Activated T-helper 17 cell treated with anti-CD3 and anti-CD28 coated beads, Interleukin-2, amount 50 U/mL, for 72 hours (primary cell): ENCODE measurements around the gene CNOT4. TPM values are rescaled to one million over a fixed set of nuclear protein-coding genes. Genes with fewer than 3 reads are reported as not detected.
"Not testable (repeated sequence)": the region's sequence is repeated elsewhere in the genome, so short reads cannot be mapped to it uniquely, and the experiment has no call there.

Experiments
- ATAC-seq: fragments of 150-1000 bp; cut with Tn5 transposase; replicated peaks from 2 replicates; pipeline ENCODE4 v1.10.0; 2021; ENCODE audit warnings: mild to moderate bottlenecking, moderate library complexity
- H3K27ac Mint-ChIP-seq: one replicate; pipeline ENCODE4 v1.8.0; 2022; ENCODE audit warnings: mixed read lengths
- H3K27me3 Mint-ChIP-seq: one replicate; pipeline ENCODE4 v1.8.0; 2022; ENCODE audit warnings: mixed read lengths
- H3K36me3 Mint-ChIP-seq: one replicate; pipeline ENCODE4 v1.8.0; 2022; ENCODE audit warnings: low read depth, mild to moderate bottlenecking, mixed read lengths
- H3K4me1 Mint-ChIP-seq: one replicate; pipeline ENCODE4 v1.8.0; 2022; ENCODE audit warnings: mixed read lengths
- H3K4me3 Mint-ChIP-seq: one replicate; pipeline ENCODE4 v1.8.0; 2022; ENCODE audit warnings: mild to moderate bottlenecking, mixed read lengths
- H3K9me3 Mint-ChIP-seq: one replicate; pipeline ENCODE4 v1.8.0; 2022; ENCODE audit warnings: mixed read lengths
- total RNA-seq, 2 donors: library from RNA; stranded (reverse); gene quantifications; one replicate each; pipeline ENCODE4 v1.2.3, GENCODE V29; 2022

The CNOT4 gene
- total RNA-seq, 2 donors from 2014 or later, result 20.1 to 28.1 TPM

- Mint-ChIP-seq H3K27me3 (no peaks in the 10 kb centered on the region), H3K4me3 (no peak overlapping the region), H3K4me1 (no peaks in the 10 kb centered on the region), H3K9me3 (peaks cover 8% of the 10 kb centered on the region), H3K36me3 (no peaks in the 10 kb centered on the region), H3K27ac (no peak overlapping the region)
- ATAC-seq, result no peak
These were observed 174.9 kb downstream of the CNOT4 start for GRCh38 chr7:135334830-135335543.

- peaks cover 8% of the 10 kb centered on the region for H3K9me3 Mint-ChIP-seq
- H3K4me3 Mint-ChIP-seq, result no peak overlapping the region
- ATAC-seq, result no peak
- H3K27me3 Mint-ChIP-seq, result no peaks in the 10 kb centered on the region
- no peaks in the 10 kb centered on the region for H3K4me1 Mint-ChIP-seq
- peak overlapping the region; percentile 34 for H3K27ac Mint-ChIP-seq
- no peaks in the 10 kb centered on the region for H3K36me3 Mint-ChIP-seq
These were observed 176.0 kb downstream of the CNOT4 start for GRCh38 chr7:135333946-135334345.

GRCh38 chr7:135333200-135333599, 176.7 kb downstream of the CNOT4 start:
- Mint-ChIP-seq H3K36me3 (no peaks in the 10 kb centered on the region), H3K4me1 (no peaks in the 10 kb centered on the region), H3K27me3 (no peaks in the 10 kb centered on the region), H3K27ac (peak overlapping the region; percentile 34), H3K9me3 (peaks cover 8% of the 10 kb centered on the region), H3K4me3 (no peak overlapping the region)
- peak; percentile 83 for ATAC-seq

- H3K27ac Mint-ChIP-seq, result no peak overlapping the region
- H3K4me3 Mint-ChIP-seq, result no peak overlapping the region
- peak; percentile 25 for ATAC-seq
- H3K27me3 Mint-ChIP-seq, result no peaks in the 10 kb centered on the region
- no peaks in the 10 kb centered on the region for H3K36me3 Mint-ChIP-seq
- no peaks in the 10 kb centered on the region for H3K4me1 Mint-ChIP-seq
- H3K9me3 Mint-ChIP-seq, result peaks cover 12% of the 10 kb centered on the region
These were observed 179.8 kb downstream of the CNOT4 start for GRCh38 chr7:135330088-135330487.

GRCh38 chr7:135328526-135328925, 181.4 kb downstream of the CNOT4 start:
- H3K27ac Mint-ChIP-seq, result no peak overlapping the region
- no peak overlapping the region for H3K4me3 Mint-ChIP-seq
- no peaks in the 10 kb centered on the region for H3K36me3 Mint-ChIP-seq
- no peak for ATAC-seq
- peaks cover 17% of the 10 kb centered on the region for H3K9me3 Mint-ChIP-seq
- no peaks in the 10 kb centered on the region for H3K4me1 Mint-ChIP-seq
- no peaks in the 10 kb centered on the region for H3K27me3 Mint-ChIP-seq

- Mint-ChIP-seq H3K27me3 (no peaks in the 10 kb centered on the region), H3K27ac (no peak overlapping the region), H3K36me3 (no peaks in the 10 kb centered on the region), H3K4me3 (no peak overlapping the region), H3K9me3 (peaks cover 21% of the 10 kb centered on the region), H3K4me1 (no peaks in the 10 kb centered on the region)
- no peak for ATAC-seq
These were observed 181.8 kb downstream of the CNOT4 start for GRCh38 chr7:135328053-135328452.

GRCh38 chr7:135327458-135327857, 182.4 kb downstream of the CNOT4 start:
- Mint-ChIP-seq H3K9me3 (peaks cover 22% of the 10 kb centered on the region), H3K27me3 (no peaks in the 10 kb centered on the region), H3K36me3 (no peaks in the 10 kb centered on the region), H3K27ac (no peak overlapping the region), H3K4me1 (no peaks in the 10 kb centered on the region), H3K4me3 (no peak overlapping the region)
- ATAC-seq, result no peak

GRCh38 chr7:135326636-135327280, 183.1 kb downstream of the CNOT4 start:
- Mint-ChIP-seq H3K27me3 (no peaks in the 10 kb centered on the region), H3K36me3 (no peaks in the 10 kb centered on the region), H3K27ac (no peak overlapping the region), H3K4me3 (no peak overlapping the region), H3K9me3 (peaks cover 22% of the 10 kb centered on the region), H3K4me1 (no peaks in the 10 kb centered on the region)
- ATAC-seq, result no peak

GRCh38 chr7:135322571-135323340, 187.1 kb downstream of the CNOT4 start:
- Mint-ChIP-seq H3K4me1 (no peaks in the 10 kb centered on the region), H3K27me3 (no peaks in the 10 kb centered on the region), H3K36me3 (no peaks in the 10 kb centered on the region), H3K9me3 (peaks cover 14% of the 10 kb centered on the region), H3K27ac (no peak overlapping the region), H3K4me3 (no peak overlapping the region)
- ATAC-seq, result no peak

GRCh38 chr7:135321556-135321955, 188.3 kb downstream of the CNOT4 start:
- Mint-ChIP-seq H3K27me3 (no peaks in the 10 kb centered on the region), H3K36me3 (no peaks in the 10 kb centered on the region), H3K27ac (no peak overlapping the region), H3K4me1 (no peaks in the 10 kb centered on the region), H3K9me3 (peaks cover 10% of the 10 kb centered on the region), H3K4me3 (no peak overlapping the region)
- no peak for ATAC-seq

- H3K4me3 Mint-ChIP-seq, H3K27me3 Mint-ChIP-seq, H3K36me3 Mint-ChIP-seq, ATAC-seq, H3K9me3 Mint-ChIP-seq, H3K27ac Mint-ChIP-seq, H3K4me1 Mint-ChIP-seq: not testable (repeated sequence)
These were observed 188.9 kb downstream of the CNOT4 start for GRCh38 chr7:135320953-135321352.

- Mint-ChIP-seq H3K27ac (no peak overlapping the region), H3K27me3 (no peaks in the 10 kb centered on the region), H3K4me3 (no peak overlapping the region), H3K4me1 (no peaks in the 10 kb centered on the region), H3K36me3 (no peaks in the 10 kb centered on the region), H3K9me3 (peaks cover 10% of the 10 kb centered on the region)
- no peak for ATAC-seq
These were observed 189.6 kb downstream of the CNOT4 start for GRCh38 chr7:135320268-135320667.

GRCh38 chr7:135317676-135318325, 192.1 kb downstream of the CNOT4 start:
- no peak overlapping the region for H3K27ac Mint-ChIP-seq
- no peak for ATAC-seq
- H3K36me3 Mint-ChIP-seq, result no peaks in the 10 kb centered on the region
- no peaks in the 10 kb centered on the region for H3K9me3 Mint-ChIP-seq
- no peaks in the 10 kb centered on the region for H3K4me1 Mint-ChIP-seq
- no peaks in the 10 kb centered on the region for H3K27me3 Mint-ChIP-seq
- no peak overlapping the region for H3K4me3 Mint-ChIP-seq

- Mint-ChIP-seq H3K4me3 (no peak overlapping the region), H3K36me3 (no peaks in the 10 kb centered on the region), H3K27ac (no peak overlapping the region), H3K9me3 (no peaks in the 10 kb centered on the region), H3K4me1 (no peaks in the 10 kb centered on the region), H3K27me3 (no peaks in the 10 kb centered on the region)
- no peak for ATAC-seq
These were observed 193.1 kb downstream of the CNOT4 start for GRCh38 chr7:135316648-135317313.
